BE2C (cell line): ENCODE measurements around the gene SUN2.

Source experiments
- DNase-seq: peaks from one replicate; pipeline ENCODE4 v3.0.0-alpha.2; 2020
- H3K27me3 ChIP-seq: fragments of 250-450 bp; sonication (Bioruptor Pico); 2 replicates; pipeline ENCODE4 v1.5.1; 2020; ENCODE audit warnings: mild to moderate bottlenecking
- H3K36me3 ChIP-seq: fragments of 250-450 bp; sonication (Bioruptor Pico); 2 replicates; pipeline ENCODE4 v1.5.1; 2020; ENCODE audit warnings: mild to moderate bottlenecking
- H3K4me1 ChIP-seq: fragments of 250-450 bp; sonication (Bioruptor Pico); 2 replicates; pipeline ENCODE4 v1.5.1; 2020
- H3K4me3 ChIP-seq: 2 replicates; pipeline ENCODE4 v1.5.1; 2011; ENCODE audit warnings: low read depth, low read length
- H3K9me3 ChIP-seq: fragments of 250-450 bp; sonication (Bioruptor Pico); 2 replicates; pipeline ENCODE4 v1.5.1; 2020
- TF ChIP-seq, protein P1 (sequence below): IDR thresholded peaks from 2 replicates; pipeline ENCODE4 v1.5.1; 2012; ENCODE audit warnings: mild to moderate bottlenecking, low read depth, low read length

SUN2 gene

DNA sequence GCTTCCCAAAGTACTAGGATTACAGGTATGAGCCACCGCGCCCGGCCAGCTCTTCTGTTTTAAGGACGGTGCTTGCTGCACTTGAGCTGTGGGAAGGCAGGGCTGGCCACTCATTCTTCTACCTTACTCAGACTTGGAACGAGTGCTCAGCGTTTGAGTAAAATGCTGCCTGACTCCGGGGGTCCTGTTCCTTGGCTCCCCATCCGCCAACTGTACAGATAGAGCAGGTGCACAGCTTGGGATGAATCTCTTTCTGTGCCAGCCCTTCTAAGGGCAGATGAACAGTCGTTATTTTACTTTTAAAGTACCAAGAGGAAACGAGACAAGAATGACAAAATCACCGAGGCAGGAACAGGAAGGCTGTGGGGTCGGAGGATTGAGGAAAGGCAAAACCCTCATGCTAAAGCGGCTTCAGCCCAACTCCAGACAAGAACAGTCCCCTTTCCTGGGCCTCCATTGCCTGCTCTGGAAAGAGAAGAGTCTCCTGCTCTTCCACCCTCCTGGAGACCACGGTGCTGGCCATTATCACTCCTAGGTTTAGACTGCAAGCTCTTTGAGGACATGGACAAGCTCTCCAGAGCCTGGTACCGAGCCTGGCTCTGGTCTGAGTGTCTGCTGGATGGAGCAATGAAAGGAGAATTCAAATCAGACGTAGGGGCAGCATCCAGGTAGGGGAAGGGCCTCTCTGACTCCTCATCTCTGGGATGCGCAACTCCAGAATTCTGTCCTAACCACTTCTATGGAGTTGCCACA, 1.1 kb upstream of the SUN2 start:
- Histone ChIP-seq H3K4me3 (peak overlapping the region; percentile 64), H3K27me3 (no peaks in the 10 kb centered on the region), H3K36me3 (peaks cover 17% of the 10 kb centered on the region), H3K4me1 (peaks cover 20% of the 10 kb centered on the region), H3K9me3 (no peaks in the 10 kb centered on the region)
- TF ChIP-seq, protein P1, sequence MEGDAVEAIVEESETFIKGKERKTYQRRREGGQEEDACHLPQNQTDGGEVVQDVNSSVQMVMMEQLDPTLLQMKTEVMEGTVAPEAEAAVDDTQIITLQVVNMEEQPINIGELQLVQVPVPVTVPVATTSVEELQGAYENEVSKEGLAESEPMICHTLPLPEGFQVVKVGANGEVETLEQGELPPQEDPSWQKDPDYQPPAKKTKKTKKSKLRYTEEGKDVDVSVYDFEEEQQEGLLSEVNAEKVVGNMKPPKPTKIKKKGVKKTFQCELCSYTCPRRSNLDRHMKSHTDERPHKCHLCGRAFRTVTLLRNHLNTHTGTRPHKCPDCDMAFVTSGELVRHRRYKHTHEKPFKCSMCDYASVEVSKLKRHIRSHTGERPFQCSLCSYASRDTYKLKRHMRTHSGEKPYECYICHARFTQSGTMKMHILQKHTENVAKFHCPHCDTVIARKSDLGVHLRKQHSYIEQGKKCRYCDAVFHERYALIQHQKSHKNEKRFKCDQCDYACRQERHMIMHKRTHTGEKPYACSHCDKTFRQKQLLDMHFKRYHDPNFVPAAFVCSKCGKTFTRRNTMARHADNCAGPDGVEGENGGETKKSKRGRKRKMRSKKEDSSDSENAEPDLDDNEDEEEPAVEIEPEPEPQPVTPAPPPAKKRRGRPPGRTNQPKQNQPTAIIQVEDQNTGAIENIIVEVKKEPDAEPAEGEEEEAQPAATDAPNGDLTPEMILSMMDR, result no peak
- no peak for DNase-seq

DNA sequence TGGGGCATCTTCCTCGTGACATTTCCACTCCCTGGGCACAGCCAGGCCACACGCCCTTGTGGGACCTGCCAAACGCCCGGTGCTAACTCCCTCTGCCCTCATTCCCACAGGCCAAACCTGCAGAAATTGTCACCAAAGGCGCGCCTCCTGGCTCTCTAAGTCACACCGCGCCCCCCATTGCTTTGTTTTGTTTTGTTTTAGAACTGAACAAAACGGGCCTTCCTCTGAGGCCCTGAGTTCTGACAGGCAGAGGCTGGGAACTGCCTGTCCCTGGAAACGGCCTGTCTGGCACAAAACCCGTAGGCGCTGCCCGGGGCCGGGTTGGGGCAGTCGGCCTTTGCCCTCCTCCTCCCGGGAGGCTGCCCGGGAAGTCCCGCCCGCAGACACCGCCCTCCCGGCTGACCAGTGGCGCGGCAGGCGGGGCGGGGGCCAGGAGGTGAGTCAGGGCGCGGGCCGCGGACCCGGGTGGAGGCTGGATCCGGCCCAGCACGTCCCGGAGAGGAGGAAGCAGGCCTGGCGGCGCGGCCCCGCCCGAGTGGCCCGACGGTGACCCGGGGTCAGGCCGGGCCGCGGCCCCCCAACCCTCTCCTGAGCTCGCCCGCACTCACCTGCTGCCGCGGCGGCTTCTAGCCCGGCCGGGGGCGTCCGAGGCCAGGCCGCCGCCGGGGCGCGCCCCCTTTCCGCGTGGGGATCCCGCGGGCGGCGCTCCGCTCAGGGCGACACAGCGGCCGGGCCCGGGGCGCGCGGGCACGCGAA, 465 bp downstream of the SUN2 start:
- Histone ChIP-seq H3K9me3 (no peaks in the 10 kb centered on the region), H3K4me1 (peaks cover 10% of the 10 kb centered on the region; the same call in 1 of the 2 replicates), H3K27me3 (no peaks in the 10 kb centered on the region), H3K4me3 (peak overlapping the region; percentile 64), H3K36me3 (peaks cover 32% of the 10 kb centered on the region)
- TF ChIP-seq, protein P1, result no peak
- DNase-seq, result peak; percentile 50

DNA sequence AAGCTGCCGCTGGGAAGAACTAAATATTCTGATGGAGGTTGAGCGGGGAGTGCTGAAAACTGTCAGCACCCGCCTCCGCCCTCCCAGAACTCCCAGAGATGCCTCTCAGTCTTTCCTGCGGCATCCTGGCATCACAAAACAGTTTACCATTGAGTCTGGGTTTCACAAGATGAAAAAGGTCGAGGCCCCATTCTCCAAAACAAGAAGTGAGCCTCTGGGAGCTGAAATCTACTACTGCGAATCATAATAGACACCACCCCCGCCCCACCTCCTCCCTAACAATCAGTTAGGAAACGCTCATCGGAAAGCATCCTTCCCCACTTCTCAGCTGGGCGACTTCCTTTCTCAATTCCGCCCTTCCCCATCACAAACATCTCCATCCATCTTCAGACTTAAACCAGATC, 1.0 kb downstream of the SUN2 start:
- peaks cover 6% of the 10 kb centered on the region; the same call in 1 of the 2 replicates for H3K4me1 ChIP-seq
- peaks cover 38% of the 10 kb centered on the region for H3K36me3 ChIP-seq
- H3K9me3 ChIP-seq, result no peaks in the 10 kb centered on the region
- H3K27me3 ChIP-seq, result no peaks in the 10 kb centered on the region
- TF ChIP-seq, protein P1, result no peak
- H3K4me3 ChIP-seq, result peak overlapping the region; percentile 64
- no peak for DNase-seq

DNA sequence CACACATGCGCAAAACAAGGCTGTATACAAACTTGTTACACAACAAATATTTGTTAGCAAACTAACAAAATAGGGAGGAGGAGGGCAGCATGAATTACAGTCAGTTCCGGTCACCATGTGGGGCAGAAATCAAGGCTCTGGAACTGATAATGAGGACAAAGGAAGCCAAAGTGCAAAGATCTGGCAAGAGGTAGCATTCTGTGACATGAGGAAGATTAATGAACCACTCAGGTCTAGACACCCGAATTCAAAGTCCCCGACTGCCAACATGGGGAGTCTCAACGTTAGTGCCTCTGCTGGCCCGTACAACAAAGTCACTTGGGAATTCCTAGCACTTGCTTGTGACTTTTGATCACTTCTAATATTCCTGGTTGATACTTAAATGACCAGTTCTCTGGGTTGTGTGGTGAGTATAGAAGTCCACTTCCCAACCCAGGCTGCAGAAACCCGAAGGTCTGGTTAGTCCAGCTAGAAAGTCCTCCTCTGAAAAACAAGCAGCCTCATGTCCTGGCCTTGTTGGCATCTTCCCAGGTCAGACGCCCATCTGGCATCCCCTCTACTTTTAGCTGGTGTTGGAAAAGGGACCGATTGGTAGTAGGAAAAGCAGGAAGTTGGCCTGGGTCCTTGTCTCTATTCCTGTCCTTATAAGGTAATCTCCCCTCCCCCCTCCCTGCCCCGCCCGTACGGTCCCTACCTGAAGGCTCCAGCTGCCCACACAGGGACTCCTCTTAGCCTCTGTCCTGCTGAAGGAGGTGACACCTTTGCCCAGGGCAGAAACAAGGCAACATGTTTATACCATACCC, 1.6 kb downstream of the SUN2 start:
- H3K27me3 ChIP-seq, result no peaks in the 10 kb centered on the region
- H3K4me3 ChIP-seq, result peak overlapping the region; percentile 64
- TF ChIP-seq, protein P1, result no peak
- H3K4me1 ChIP-seq, result peaks cover 6% of the 10 kb centered on the region; the same call in 1 of the 2 replicates
- no peaks in the 10 kb centered on the region for H3K9me3 ChIP-seq
- DNase-seq, result peak; percentile 55
- H3K36me3 ChIP-seq, result peaks cover 44% of the 10 kb centered on the region

DNA sequence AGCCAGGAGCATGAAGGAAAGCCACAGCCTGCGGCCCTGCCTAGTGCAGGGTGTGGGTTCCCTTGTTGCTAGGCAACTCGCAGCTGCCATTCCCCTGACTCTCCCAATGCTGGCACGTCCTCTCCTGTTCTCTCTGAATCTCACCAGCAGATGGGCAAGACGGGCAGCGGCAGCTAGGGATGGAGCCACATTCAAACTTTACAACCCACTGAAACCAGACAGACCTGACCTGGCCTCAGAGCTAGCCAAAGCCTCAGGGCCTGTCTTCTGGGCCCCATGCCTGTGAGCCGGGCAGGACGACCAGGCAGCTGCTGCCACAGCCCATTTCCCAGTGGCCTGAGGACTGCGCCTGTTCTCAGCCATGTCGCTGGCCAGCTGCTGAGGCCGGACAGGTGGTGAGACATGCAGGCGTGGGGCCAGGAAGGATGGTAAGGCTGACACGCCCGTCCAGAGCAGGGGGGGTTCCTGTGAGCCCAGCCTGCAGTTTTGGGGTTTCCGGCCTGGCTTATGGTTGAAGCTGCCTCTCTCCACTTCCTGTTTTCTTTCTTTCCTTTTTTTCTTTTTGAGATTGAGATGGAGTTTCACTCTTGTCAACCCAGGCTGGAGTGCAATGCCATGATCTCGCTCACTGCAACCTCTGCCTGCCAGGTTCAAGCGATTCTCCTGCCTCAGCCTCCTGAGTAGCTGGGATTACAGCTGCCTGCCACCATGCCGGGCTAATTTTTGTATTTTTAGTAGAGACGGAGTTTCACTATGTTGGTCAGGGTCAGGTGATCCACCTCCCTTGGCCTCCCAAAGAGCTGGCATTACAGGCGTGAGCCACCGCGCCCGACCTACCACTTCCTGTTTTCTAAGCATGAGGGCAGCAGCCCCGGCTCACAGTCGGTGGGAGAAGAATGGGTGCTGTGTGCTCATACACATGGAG, 4.1 kb downstream of the SUN2 start:
- Histone ChIP-seq H3K27me3 (no peaks in the 10 kb centered on the region), H3K4me3 (no peak overlapping the region), H3K4me1 (peaks cover 6% of the 10 kb centered on the region; the same call in 1 of the 2 replicates), H3K36me3 (peaks cover 62% of the 10 kb centered on the region), H3K9me3 (no peaks in the 10 kb centered on the region)
- TF ChIP-seq, protein P1, result no peak
- no peak for DNase-seq
